Right kidney (tissue), 1 donor: Measurements from ENCODE around the gene THAP10.

Source experiments
- DNase-seq: peaks from one replicate; pipeline ENCODE4 v3.0.0-alpha.2; 2016

Gene THAP10

DNA sequence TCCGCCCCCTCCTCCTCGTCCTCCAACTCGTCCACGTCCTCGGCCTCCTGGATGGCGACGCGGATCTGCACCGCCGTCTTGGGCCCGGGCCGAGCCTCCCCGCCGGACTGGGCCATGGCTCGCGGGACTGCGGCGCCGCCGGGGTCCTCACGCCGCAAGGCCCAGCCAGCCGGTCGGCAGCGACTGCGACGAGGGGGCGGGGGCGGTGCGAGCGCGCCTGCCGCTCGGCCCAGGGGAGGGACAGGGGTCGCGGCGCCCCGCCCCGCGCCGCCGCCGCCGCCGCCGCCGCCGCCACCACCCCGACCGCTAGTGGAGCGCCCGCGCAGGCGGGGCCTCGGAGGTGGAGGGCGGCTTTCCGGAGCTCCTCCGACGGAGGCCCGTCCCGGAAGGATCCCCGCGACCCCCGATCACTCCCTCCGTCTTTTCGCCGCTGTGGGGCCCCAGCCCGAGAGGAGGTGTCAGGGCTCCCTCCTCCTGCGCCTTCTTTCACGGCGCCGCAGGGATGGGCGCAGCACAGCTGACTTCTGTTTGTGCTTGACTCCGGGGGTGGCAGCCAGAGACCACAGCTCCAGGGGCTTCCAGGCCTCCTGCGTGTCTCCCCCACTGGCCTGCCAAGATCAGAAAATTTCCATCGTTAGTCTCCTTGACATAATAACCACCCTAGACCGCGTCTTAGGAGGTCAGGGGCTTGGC, 38.1 kb downstream of the THAP10 start, which contains the start of gene LARP6:
Gene LARP6, minus strand, starts transcription at position 185 of the 693 bp plus-strand sequence. Its CDS starts 69 bp downstream, at position 116.
- peak; percentile 82 for DNase-seq

GRCh38 chr15:70853318-70853972, 38.8 kb downstream of the THAP10 start:
- DNase-seq, result peak; percentile 86

DNA sequence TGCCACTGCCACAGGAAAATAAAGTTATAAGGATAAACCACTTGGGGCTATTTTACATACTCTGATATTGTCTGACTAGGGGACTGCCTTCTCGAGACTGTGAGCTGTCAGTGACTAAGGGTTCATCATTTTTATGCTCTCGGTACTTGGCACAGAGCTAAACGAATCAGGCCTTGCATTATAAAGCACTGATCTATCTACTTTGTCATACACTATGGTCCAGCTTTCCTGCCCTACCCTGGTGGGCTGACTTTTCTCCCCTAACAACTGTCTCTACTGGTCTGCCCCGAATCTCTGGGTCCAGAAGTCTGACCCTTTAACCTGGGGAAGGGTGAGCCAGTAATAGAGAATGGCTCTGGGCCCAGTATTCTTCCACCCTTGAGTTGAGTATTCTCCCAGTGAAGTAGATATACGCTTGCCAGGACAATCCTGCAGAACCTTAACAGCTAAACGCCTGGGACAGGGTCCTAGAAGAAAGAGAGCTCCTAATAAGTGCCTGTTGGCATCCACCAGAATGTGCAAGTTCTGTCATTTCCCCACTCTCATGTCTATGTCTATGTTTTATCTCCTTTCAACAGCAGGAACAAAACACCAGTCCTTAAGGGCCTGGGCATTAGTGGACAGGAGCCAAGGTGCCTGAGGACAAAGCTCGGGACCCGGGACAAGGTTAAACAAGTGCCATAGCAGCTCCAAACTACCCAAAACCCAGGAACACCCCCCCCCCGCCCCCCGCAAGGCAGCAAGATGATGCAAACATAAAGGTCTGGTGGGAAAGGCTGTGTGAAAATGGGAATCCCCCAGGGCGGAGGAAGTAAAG, 39.5 kb downstream of the THAP10 start:
- DNase-seq, result no peak

- no peak for DNase-seq
Observed at GRCh38 chr15:70851889-70852288, 40.3 kb downstream of the THAP10 start.

GRCh38 chr15:70845602-70846360, 46.5 kb downstream of the THAP10 start:
- DNase-seq, result no peak

DNA sequence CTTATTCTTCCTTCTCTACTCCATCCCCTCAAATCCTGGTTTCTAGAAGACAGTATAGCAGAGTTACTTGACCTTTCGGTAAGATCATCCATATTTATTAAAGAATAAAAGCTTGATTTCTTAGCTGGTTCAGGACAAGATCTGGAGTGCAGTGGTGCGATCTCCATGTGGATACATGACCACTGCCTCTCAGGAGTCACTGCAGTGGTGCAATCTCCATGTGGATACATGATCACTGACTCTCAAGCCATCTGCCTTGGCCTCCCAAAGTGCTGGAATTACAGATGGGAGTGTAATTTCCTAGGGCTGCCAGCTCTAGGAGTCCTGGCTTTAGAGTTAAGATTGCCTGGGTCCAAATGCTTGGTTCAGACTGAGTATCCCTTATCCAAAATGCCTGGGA, 54.8 kb downstream of the THAP10 start:
- DNase-seq, result no peak

- DNase-seq, result no peak
Observed at GRCh38 chr15:70835841-70836240, 56.4 kb downstream of the THAP10 start.

GRCh38 chr15:70835415-70835814, 56.8 kb downstream of the THAP10 start:
- DNase-seq, result no peak

- DNase-seq, result no peak
Observed at GRCh38 chr15:70834999-70835398, 57.2 kb downstream of the THAP10 start.

DNA sequence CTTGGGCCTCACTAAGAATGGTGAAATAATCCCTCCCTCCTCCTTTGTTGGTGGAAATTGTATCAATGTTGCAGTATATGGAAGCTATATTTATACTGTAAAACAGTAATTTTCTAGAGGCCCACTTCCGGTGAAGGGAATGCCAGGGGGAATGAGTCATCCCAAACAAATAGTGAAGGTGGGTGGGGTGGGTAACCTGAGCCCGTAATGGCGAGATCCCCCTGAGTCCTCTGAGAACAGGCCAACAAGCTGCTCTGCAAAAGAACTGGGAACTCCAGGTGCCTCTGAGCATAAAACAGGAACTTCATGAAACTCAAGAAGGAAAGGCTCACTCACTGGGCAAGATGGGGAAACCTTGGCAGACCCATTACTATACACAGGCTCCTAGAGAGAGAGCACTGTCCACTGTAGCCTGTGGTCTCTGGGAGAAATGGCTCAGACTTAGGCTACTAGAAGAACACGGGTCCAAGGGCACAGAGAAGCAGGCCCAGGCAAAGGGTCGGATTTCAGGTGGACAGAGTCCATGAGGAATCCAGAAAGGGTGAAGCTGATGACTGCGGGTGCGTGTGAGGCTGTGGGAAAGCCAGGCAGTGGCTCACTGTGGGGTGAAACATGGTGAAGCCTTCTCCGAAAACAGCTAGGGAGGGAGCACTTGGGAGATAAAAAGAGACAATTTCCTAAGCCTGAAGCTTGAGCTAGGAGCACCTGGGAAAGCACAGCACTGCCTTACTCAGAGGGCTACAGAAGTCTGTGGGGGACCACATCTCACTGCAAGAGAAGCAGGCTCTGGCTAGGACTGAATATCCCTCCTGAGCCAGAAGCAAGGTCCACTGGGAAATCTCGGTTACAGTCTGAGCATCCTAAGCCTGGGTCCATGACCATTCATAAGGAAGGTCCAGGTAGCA, 58.1 kb downstream of the THAP10 start:
- no peak for DNase-seq

DNA sequence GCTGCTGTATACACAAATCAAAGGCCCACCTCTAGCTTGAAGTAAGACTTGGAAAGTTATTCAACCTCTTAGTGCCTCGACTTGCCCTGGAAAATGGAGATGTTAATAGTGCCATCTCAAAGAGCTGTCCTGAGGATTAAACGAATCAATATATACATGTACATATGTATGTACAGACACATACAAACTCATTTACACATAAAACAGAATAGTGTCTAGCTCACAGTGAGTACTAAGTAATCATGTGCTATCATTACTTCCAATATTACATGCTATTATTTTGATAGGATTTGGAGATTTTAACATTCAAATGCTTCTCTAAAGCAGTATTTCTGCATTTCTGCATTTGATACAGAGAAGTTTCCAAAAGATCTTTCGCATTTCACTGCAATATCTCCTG, 58.8 kb downstream of the THAP10 start:
- DNase-seq, result no peak

- no peak for DNase-seq
Observed at GRCh38 chr15:70832176-70832575, 60.1 kb downstream of the THAP10 start.
